NCI-H1694 (cell line): ENCODE data around the gene MOCOS.

Experiments
- DNase-seq: peaks from one replicate; lab custom pipeline; 2025; lab: John Stamatoyannopoulos, UW

The MOCOS gene

GRCh38 chr18:36304723-36305122 lies 117.4 kb downstream of the MOCOS start:
- no peak for DNase-seq

- no peak for DNase-seq
Measured at GRCh38 chr18:36305375-36305774, 118.1 kb downstream of the MOCOS start.

DNA sequence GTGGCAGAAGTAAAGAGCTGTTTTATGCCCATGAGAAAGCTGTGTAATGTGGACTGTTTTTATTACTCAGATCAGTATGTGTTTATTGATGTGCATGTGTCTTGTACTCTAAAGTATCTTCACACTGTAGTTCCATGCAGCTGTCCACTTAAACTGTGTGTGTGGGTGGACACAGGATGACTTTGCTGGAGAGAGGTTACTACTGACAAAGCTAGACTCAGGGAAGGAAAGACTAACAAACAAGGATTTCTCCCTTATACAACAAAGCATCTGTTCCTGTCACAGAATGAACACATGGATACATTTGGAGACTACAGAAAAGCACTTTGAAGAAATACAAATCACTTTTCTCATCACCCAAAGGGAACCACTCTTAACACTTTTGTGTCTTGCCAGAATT lies 120.2 kb downstream of the MOCOS start:
- no peak for DNase-seq

DNA sequence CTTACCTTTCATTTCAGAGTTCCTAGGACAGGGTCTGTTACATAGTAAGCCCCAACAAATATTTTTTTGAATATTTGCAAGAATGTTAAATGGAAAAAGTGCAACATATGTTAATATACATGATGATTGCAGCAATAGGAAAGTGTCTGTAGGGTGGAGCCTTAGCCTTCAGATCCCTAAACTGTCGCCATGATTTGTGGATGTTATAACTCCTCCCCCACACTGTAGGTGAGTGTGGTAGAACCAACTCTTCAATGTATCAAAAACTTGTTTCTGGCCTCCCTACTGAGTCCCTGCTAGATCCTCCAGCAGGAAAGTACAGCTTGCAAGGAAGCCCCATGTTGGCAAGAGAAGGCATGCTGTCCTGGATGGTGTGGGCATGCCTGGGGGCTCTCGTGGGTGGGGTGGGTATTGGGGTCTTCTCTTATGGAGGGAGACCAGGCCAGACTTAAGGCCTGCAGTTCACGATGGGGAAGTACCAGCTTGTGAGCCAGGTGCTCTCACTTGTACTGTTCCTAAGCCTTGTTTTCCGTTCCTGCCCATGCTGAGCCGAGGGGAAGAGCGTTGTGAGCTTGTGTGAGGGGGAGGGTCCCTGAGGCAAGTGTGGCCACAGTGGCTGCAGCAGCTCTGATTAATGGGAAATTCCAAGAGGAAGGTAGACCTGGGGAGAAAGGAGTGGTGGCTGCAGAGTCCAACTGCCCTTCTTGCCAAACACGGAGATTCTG lies 121.6 kb downstream of the MOCOS start:
- DNase-seq, result no peak

DNA sequence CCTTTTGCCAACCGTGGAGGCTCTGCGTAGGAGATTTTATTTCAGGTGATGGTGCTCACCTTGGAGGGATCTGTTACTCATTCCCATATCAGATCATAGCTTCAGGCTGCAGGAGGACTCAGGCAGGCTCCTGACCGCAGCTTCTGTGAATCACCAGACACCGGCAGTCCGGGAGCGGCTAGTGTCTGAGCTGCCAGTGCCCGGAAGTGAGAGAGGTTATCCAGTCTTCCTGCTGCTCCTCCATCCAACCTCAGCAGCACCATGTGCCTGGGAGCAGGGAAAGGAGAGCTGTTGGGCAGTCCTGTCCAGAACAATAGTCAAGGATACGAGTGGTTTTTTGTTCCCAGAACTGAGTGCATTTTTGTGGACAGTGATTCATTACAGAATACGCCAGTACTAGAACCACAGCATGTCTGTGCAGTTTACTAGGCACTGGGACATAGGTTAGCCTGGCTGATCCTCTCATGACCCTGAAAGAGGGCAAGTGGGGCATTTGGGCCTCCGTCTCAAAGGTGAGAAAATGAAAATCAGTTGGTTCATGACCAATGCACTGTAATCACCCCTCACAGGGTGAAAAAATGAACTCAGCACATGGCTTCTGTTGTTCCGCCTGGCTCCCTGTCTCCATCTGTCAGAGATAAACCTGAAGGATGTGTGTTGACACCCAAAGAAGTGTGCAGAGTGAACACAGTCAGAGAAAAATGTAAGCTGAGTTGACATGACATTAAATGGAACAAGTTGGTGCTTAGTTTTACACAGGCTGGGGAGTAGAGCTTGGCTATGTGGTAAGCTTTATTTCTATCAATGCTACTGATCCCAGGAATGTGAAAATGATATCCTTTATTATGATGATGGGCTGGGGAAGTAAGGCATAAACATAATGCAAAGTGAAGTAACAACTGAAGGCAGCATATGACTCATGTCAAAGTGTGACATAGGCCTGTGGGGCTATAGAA lies 122.4 kb downstream of the MOCOS start:
- DNase-seq, result no peak

GRCh38 chr18:36311026-36311570 lies 123.8 kb downstream of the MOCOS start:
- no peak for DNase-seq

DNA sequence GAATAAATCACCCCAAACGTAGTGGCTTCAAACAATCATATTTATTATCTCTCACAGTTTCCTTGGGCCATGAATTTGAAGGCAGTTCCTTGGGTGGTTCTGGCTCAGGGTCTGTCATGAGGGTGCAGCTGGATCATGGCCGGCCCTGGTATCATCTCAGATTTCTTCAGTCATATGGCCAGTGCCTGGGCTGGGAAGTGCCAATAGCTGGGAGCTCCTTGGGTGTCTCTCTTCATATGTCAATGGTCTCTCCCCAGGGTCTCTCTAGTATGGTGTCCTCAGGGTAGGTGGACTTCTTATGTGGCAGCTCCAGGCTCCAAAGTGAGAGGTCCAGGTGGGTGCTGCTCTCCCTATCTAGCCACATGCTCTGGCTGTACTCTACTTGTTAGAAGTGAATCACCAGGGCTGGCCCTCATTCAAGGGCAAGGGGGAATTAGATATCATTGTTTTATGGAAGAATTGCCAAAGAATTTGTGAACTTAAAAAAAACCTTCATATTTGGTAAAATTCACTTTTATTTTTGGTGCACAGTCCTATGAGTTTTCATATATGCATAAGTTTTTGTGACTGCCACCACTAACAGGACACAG lies 125.6 kb downstream of the MOCOS start:
- DNase-seq, result no peak

- no peak for DNase-seq
Measured at GRCh38 chr18:36314098-36314497, 126.8 kb downstream of the MOCOS start.

DNA sequence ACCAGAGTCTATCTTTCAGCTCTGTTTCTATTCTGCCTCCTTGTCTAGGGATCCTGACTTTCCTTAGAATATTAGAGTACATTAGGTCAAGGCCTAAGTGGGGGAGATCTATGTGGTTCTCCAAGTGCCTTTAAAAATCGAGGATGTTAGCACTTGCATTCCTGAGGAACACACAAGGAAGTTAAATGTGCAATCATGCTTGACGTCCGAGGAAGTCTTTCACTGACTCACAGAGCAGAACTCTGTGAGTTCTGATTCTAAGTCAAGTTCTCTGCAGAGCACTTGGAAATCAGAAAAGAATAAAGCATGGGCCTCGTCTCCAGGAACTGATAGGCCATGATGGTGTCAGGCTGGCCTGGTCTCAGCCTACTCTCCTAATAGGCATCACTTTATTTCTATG lies 127.5 kb downstream of the MOCOS start:
- DNase-seq, result no peak

DNA sequence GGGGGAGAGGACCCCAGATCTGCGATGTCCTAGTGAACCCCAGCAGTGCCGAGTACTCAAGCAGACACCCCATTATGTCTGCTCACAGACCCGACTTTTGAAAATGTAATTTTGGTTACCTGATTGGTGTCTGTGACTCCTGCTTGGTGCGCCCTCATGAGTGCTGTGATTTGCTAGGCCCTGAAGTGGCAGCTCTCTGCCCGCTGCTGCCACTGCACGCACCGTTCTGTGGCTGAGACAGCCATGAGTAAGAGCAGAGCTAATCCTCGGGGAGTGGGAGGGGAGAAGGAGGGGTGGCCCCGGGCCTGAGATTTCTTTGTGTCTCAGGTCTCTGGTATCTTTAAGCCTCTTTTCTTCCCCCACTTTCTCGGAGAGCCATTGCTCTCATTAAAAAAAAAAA lies 128.4 kb downstream of the MOCOS start:
- no peak for DNase-seq

DNA sequence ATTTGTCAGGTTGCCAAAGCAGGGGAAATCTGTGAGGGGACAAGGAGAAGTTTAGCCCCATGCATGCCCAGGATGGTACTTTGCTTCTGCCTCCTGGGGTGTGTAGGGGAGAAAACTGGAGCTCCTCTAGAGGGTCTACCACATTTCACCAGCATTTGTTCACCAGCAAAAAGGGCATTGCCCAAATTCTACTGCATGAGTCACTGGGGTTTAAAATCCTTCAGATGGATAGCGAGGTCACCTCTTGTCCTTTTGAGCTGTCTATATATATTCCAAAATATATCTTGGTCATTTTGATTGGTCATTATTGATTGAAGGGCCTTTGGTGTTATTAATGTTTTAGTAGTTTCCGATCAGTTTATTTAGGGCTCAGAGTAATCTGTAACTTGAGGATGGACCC lies 128.9 kb downstream of the MOCOS start:
- DNase-seq, result no peak
